ENCODE measurements around the gene PDPR.
"Not testable (repeated sequence)": the region's sequence is repeated elsewhere in the genome, so short reads cannot be mapped to it uniquely, and the experiment has no call there.

The PDPR gene

GRCh38 chr16:70161350-70161749 is 47.2 kb downstream of the PDPR start:
- Mint-ChIP-seq H3K4me1 (peaks cover 4% of the 10 kb centered on the region), H3K4me3 (no peak overlapping the region), H3K27me3 (ENCODE audit: low read depth) (no peaks in the 10 kb centered on the region), H3K36me3 (ENCODE audit: low read depth) (peaks cover 8% of the 10 kb centered on the region), H3K9me3 (no peaks in the 10 kb centered on the region), H3K27ac (peak overlapping the region in 1 of 3 experiments; percentile 12)
- no peak for TF ChIP-seq CTCF (IDR thresholded peaks at IDR 0.05; ENCODE audit: unreplicated experiment in 3 of 3)

GRCh38 chr16:70162041-70162451 is 47.9 kb downstream of the PDPR start:
- peaks cover 4% of the 10 kb centered on the region for H3K4me1 Mint-ChIP-seq
- no peaks in the 10 kb centered on the region for H3K27me3 Mint-ChIP-seq (ENCODE audit: low read depth)
- TF ChIP-seq CTCF (IDR thresholded peaks at IDR 0.05; ENCODE audit: unreplicated experiment in 3 of 3) = no peak
- H3K36me3 Mint-ChIP-seq (ENCODE audit: low read depth) = peaks cover 8% of the 10 kb centered on the region
- H3K4me3 Mint-ChIP-seq = no peak overlapping the region
- no peaks in the 10 kb centered on the region for H3K9me3 Mint-ChIP-seq
- H3K27ac Mint-ChIP-seq = peak overlapping the region in 1 of 3 experiments; percentile 12

GRCh38 chr16:70163596-70163995 is 49.5 kb downstream of the PDPR start:
- peaks cover 4% of the 10 kb centered on the region for H3K4me1 Mint-ChIP-seq
- no peak overlapping the region for H3K27ac Mint-ChIP-seq
- no peak for TF ChIP-seq CTCF (IDR thresholded peaks at IDR 0.05; ENCODE audit: unreplicated experiment in 3 of 3)
- H3K36me3 Mint-ChIP-seq (ENCODE audit: low read depth) = peaks cover 8% of the 10 kb centered on the region
- no peaks in the 10 kb centered on the region for H3K9me3 Mint-ChIP-seq
- no peaks in the 10 kb centered on the region for H3K27me3 Mint-ChIP-seq (ENCODE audit: low read depth)
- no peak overlapping the region for H3K4me3 Mint-ChIP-seq

GRCh38 chr16:70166688-70167087 is 52.6 kb downstream of the PDPR start:
- H3K27ac Mint-ChIP-seq; H3K4me1 Mint-ChIP-seq; H3K27me3 Mint-ChIP-seq (ENCODE audit: low read depth); H3K4me3 Mint-ChIP-seq; H3K9me3 Mint-ChIP-seq; H3K36me3 Mint-ChIP-seq (ENCODE audit: low read depth): not testable (repeated sequence)

GRCh38 chr16:70173212-70173837 is 59.2 kb downstream of the PDPR start, which contains the start of gene CLEC18C:
Gene CLEC18C, plus strand, starts transcription at chr16:70173787. Its CDS starts 492 bp downstream, at chr16:70174279.
- not testable (repeated sequence) for H3K27me3 Mint-ChIP-seq (ENCODE audit: low read depth); H3K9me3 Mint-ChIP-seq; H3K4me1 Mint-ChIP-seq; H3K36me3 Mint-ChIP-seq (ENCODE audit: low read depth); H3K4me3 Mint-ChIP-seq
- peak within 1 kb of the TSS in 1 of 3 experiments; percentile 42 for H3K27ac Mint-ChIP-seq

GRCh38 chr16:70173916-70174315 is 59.8 kb downstream of the PDPR start:
- not testable (repeated sequence) for H3K27me3 Mint-ChIP-seq (ENCODE audit: low read depth); H3K4me1 Mint-ChIP-seq; H3K36me3 Mint-ChIP-seq (ENCODE audit: low read depth); H3K9me3 Mint-ChIP-seq; H3K27ac Mint-ChIP-seq; H3K4me3 Mint-ChIP-seq

- not testable (repeated sequence) for H3K36me3 Mint-ChIP-seq (ENCODE audit: low read depth); H3K27ac Mint-ChIP-seq; H3K27me3 Mint-ChIP-seq (ENCODE audit: low read depth); H3K4me3 Mint-ChIP-seq; H3K9me3 Mint-ChIP-seq; H3K4me1 Mint-ChIP-seq
These were observed 60.3 kb downstream of the PDPR start for GRCh38 chr16:70174387-70174932.

GRCh38 chr16:70187858-70188607 is 73.9 kb downstream of the PDPR start:
- H3K27ac Mint-ChIP-seq; H3K9me3 Mint-ChIP-seq; H3K27me3 Mint-ChIP-seq (ENCODE audit: low read depth); H3K4me1 Mint-ChIP-seq; H3K36me3 Mint-ChIP-seq (ENCODE audit: low read depth): not testable (repeated sequence)
- H3K4me3 Mint-ChIP-seq = peak overlapping the region in 1 of 3 experiments; percentile 46

GRCh38 chr16:70188608-70188915 is 74.4 kb downstream of the PDPR start:
- H3K36me3 Mint-ChIP-seq (ENCODE audit: low read depth); H3K27me3 Mint-ChIP-seq (ENCODE audit: low read depth); H3K27ac Mint-ChIP-seq; H3K4me1 Mint-ChIP-seq; H3K9me3 Mint-ChIP-seq; H3K4me3 Mint-ChIP-seq: not testable (repeated sequence)

GRCh38 chr16:70190574-70190973 is 76.4 kb downstream of the PDPR start:
- H3K9me3 Mint-ChIP-seq; H3K27ac Mint-ChIP-seq; H3K4me1 Mint-ChIP-seq; H3K27me3 Mint-ChIP-seq (ENCODE audit: low read depth); H3K36me3 Mint-ChIP-seq (ENCODE audit: low read depth); H3K4me3 Mint-ChIP-seq: not testable (repeated sequence)

- not testable (repeated sequence) for H3K4me1 Mint-ChIP-seq; H3K4me3 Mint-ChIP-seq; H3K36me3 Mint-ChIP-seq (ENCODE audit: low read depth); H3K9me3 Mint-ChIP-seq; H3K27me3 Mint-ChIP-seq (ENCODE audit: low read depth); H3K27ac Mint-ChIP-seq
These were observed 82.7 kb downstream of the PDPR start for GRCh38 chr16:70196683-70197300.

GRCh38 chr16:70197611-70198010 is 83.5 kb downstream of the PDPR start:
- H3K27me3 Mint-ChIP-seq (ENCODE audit: low read depth); H3K27ac Mint-ChIP-seq; H3K4me3 Mint-ChIP-seq; H3K4me1 Mint-ChIP-seq; H3K36me3 Mint-ChIP-seq (ENCODE audit: low read depth); H3K9me3 Mint-ChIP-seq: not testable (repeated sequence)

Measured in nephron (organoid).